Progenitor cell of endocrine pancreas (in vitro differentiated cells): Measurements from ENCODE around the gene SPON2. TPM values are rescaled to one million over a fixed set of nuclear protein-coding genes. Genes with fewer than 3 reads are reported as not detected.

Source experiments
- DNase-seq: peaks from one replicate; pipeline ENCODE4 v3.0.0; 2021; ENCODE audit warnings: low spot score; ENCODE audit not compliant: unreplicated experiment
- H3K27ac Mint-ChIP-seq: 2 replicates; pipeline ENCODE4 v1.8.0; 2021; ENCODE audit warnings: mild to moderate bottlenecking, moderate library complexity, mixed read lengths
- H3K27me3 Mint-ChIP-seq: 2 replicates; pipeline ENCODE4 v1.8.0; 2021; ENCODE audit warnings: mixed read lengths
- H3K36me3 Mint-ChIP-seq: 2 replicates; pipeline ENCODE4 v1.8.0; 2022; ENCODE audit warnings: mixed read lengths; ENCODE audit not compliant: insufficient read depth
- H3K4me1 Mint-ChIP-seq: 2 replicates; pipeline ENCODE4 v1.8.0; 2021; ENCODE audit warnings: low read depth, mixed read lengths
- H3K4me3 Mint-ChIP-seq: 2 replicates; pipeline ENCODE4 v1.8.0; 2021; ENCODE audit warnings: low read depth, mild to moderate bottlenecking, moderate library complexity, mixed read lengths
- H3K9me3 Mint-ChIP-seq: 2 replicates; pipeline ENCODE4 v1.8.0; 2021; ENCODE audit warnings: low read depth, mixed read lengths
- total RNA-seq: library from RNA; stranded (reverse); gene quantifications from 2 replicates; pipeline ENCODE4 v1.2.1, GENCODE V29; 2021
- TF ChIP-seq, protein P1 (sequence below): fragments of 200-600 bp; sonication (generic); IDR thresholded peaks from one replicate; pipeline ENCODE4 v1.5.0; 2021; ENCODE audit warnings: antibody characterized with exemption, mild to moderate bottlenecking; ENCODE audit not compliant: unreplicated experiment

SPON2 gene
- total RNA-seq, 1 donor from 2014 or later, result 2.2 TPM

DNA sequence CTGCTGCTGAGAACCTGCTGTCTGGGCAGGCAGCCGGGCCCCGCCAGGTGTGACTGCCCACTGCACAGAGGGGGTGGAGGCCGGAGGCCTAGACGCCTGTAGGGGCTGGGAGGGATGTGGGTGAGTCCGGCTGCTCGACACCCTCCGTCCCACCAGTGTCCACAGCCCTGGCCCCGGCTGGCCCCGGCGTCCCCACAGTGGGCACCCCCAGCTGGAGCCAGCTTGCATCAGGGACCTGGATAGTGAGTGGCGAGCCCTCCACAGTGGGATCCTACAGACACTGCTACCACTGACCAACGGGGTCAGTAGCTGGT, 34.7 kb upstream of the SPON2 start:
- TF ChIP-seq, protein P1, sequence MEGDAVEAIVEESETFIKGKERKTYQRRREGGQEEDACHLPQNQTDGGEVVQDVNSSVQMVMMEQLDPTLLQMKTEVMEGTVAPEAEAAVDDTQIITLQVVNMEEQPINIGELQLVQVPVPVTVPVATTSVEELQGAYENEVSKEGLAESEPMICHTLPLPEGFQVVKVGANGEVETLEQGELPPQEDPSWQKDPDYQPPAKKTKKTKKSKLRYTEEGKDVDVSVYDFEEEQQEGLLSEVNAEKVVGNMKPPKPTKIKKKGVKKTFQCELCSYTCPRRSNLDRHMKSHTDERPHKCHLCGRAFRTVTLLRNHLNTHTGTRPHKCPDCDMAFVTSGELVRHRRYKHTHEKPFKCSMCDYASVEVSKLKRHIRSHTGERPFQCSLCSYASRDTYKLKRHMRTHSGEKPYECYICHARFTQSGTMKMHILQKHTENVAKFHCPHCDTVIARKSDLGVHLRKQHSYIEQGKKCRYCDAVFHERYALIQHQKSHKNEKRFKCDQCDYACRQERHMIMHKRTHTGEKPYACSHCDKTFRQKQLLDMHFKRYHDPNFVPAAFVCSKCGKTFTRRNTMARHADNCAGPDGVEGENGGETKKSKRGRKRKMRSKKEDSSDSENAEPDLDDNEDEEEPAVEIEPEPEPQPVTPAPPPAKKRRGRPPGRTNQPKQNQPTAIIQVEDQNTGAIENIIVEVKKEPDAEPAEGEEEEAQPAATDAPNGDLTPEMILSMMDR, result no peak
- H3K27ac Mint-ChIP-seq, result no peak overlapping the region
- H3K27me3 Mint-ChIP-seq, result peaks cover 2% of the 10 kb centered on the region
- no peak overlapping the region for H3K4me3 Mint-ChIP-seq
- no peaks in the 10 kb centered on the region for H3K9me3 Mint-ChIP-seq
- DNase-seq, result no peak
- no peaks in the 10 kb centered on the region for H3K4me1 Mint-ChIP-seq
- peaks cover 4% of the 10 kb centered on the region for H3K36me3 Mint-ChIP-seq

- peaks cover 5% of the 10 kb centered on the region for H3K27me3 Mint-ChIP-seq
- no peak for DNase-seq
- H3K9me3 Mint-ChIP-seq, result no peaks in the 10 kb centered on the region
- H3K4me1 Mint-ChIP-seq, result no peaks in the 10 kb centered on the region
- no peak overlapping the region for H3K27ac Mint-ChIP-seq
- TF ChIP-seq, protein P1, result no peak
- peaks cover 4% of the 10 kb centered on the region for H3K36me3 Mint-ChIP-seq
- no peak overlapping the region for H3K4me3 Mint-ChIP-seq
Observed at GRCh38 chr4:1206299-1207156, 34.1 kb upstream of the SPON2 start.

DNA sequence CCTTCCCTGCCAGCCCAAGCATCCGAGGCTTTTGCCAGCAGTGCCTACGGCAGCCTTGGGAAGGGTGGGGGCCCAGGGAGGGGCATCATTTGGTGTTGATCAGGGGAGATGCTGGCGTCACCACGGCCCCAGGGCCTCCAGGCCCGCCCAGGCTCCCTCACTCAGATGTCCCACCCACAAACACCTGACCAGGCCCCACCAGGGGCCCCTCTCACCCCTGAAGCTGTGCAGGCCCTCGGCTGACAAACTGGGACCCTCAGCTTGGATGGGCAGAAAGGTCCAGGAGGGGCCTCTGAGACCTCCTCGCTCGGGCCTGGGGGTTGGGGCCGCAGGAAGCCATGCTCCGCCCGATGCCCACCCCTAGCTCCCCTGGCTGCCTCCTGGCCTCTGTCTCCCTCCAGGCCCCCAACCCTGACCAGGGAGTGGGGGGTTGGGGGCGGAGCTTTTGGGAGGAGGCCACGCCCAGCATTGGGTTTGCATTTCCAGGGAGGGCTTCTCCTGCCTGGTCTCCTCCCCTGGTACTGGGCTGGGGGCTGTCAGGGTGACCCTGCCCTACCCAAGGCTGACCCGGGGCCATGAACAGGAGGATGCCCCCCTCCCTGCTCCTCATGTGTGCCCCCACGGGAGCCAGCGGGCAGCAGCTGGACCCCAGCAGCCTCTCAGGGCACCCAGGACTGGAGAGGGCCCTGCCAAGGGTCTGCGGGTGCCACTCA, 33.4 kb upstream of the SPON2 start:
- TF ChIP-seq, protein P1, result no peak
- no peak overlapping the region for H3K27ac Mint-ChIP-seq
- no peaks in the 10 kb centered on the region for H3K9me3 Mint-ChIP-seq
- no peak overlapping the region for H3K4me3 Mint-ChIP-seq
- H3K27me3 Mint-ChIP-seq, result peaks cover 5% of the 10 kb centered on the region
- peak; percentile 8 for DNase-seq
- H3K36me3 Mint-ChIP-seq, result peaks cover 1% of the 10 kb centered on the region
- no peaks in the 10 kb centered on the region for H3K4me1 Mint-ChIP-seq

GRCh38 chr4:1204828-1205585, 32.6 kb upstream of the SPON2 start:
- DNase-seq, result no peak
- TF ChIP-seq, protein P1, result no peak
- Mint-ChIP-seq H3K27ac (no peak overlapping the region), H3K4me3 (no peak overlapping the region), H3K36me3 (peaks cover 1% of the 10 kb centered on the region), H3K27me3 (peaks cover 5% of the 10 kb centered on the region), H3K4me1 (no peaks in the 10 kb centered on the region), H3K9me3 (no peaks in the 10 kb centered on the region)

DNA sequence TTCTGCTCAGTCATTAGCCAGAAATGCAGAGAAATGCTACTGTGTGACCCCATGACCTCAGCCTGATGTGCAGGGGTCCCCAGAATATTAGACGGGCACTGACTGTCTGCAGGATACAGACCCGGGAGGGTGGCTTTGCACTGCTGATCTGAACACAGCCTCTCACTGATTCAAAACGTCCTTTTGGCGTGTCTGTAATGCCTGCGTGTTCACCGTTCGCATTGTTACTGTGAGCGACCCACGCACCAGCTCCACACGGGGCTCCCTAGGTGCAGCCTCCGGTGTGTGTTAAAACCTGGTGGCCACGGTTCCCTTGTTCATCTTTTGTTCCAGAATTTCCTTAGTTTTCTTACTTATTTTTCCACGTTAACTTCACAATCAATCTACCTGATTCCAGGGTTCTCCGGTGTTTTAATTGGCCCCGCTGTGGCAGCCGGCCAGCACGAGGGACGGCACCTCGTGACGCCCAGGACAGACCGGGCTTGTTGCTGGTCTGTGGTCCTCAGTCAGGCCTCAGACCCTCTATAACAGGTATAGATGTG, 32.0 kb upstream of the SPON2 start:
- DNase-seq, result no peak
- TF ChIP-seq, protein P1, result no peak
- Mint-ChIP-seq H3K9me3 (no peaks in the 10 kb centered on the region), H3K27ac (no peak overlapping the region), H3K4me1 (no peaks in the 10 kb centered on the region), H3K36me3 (peaks cover 1% of the 10 kb centered on the region), H3K4me3 (no peak overlapping the region), H3K27me3 (peaks cover 5% of the 10 kb centered on the region)
